Stomach (tissue), 4 donors: ENCODE measurements around the gene NKAIN2.

Experiments
- CTCF ChIP-seq, 7 experiments: fragments of 450-650 bp in 4 of 7; fragments of 200-600 bp in 3 of 7; sonication (generic) in 3 of 7; IDR thresholded peaks; one replicate each; pipeline ENCODE4 v1.5.1; 2016 to 2019; ENCODE audit warnings: antibody characterized with exemption in 7 of 7, control low read depth in 2 of 7, mild to moderate bottlenecking in 1 of 7
- POLR2A ChIP-seq, 4 donors: fragments of 450-650 bp; IDR thresholded peaks; one replicate each; pipeline ENCODE4 v1.6.1; 2016; ENCODE audit warnings: antibody characterized with exemption in 4 of 4, control low read depth in 2 of 4, mild to moderate bottlenecking in 1 of 4, moderate library complexity in 1 of 4
- POLR2AphosphoS5 ChIP-seq, 3 donors: sonication (generic); formaldehyde crosslinking; IDR thresholded peaks; one replicate each; pipeline ENCODE4 v1.6.1; 2016; ENCODE audit warnings: antibody characterized with exemption in 3 of 3

- no peak for TF ChIP-seq CTCF (IDR thresholded peaks at IDR 0.05)
- no peak for TF ChIP-seq POLR2A (IDR thresholded peaks at IDR 0.05)
- no peak for TF ChIP-seq POLR2AphosphoS5 (IDR thresholded peaks at IDR 0.05)
Observed at GRCh38 chr6:124661097-124661661, 857.5 kb downstream of the NKAIN2 start.
